ENCODE measurements around the gene SLC10A6. TPM values are rescaled to one million over a fixed set of nuclear protein-coding genes. Genes with fewer than 3 reads are reported as not detected.

SLC10A6 gene
- not detected in 5 replicates for total RNA-seq (2022; extraction: Qiagen RNA extraction)

GRCh38 chr4:86848732-86849619, at the start of gene SLC10A6:
SLC10A6 (minus strand) TSS chr4:86849384; CDS start chr4:86849115, 269 bp downstream.

GRCh38 chr4:86891762-86892635, 42.8 kb upstream of the SLC10A6 start, which contains the start of gene C4orf36:
C4orf36 (minus strand) TSS chr4:86892422; CDS start chr4:86891520, 902 bp downstream.

Other genes starting within 250 kb of the SLC10A6 start
- 0.73 to 1.7 TPM (median 1.2 TPM) in 5 replicates for gene C4orf36, start 43.0 kb upstream of the SLC10A6 start, total RNA-seq (2022; extraction: Qiagen RNA extraction)
- gene AFF1, start 85.6 kb upstream of the SLC10A6 start, total RNA-seq (2022; extraction: Qiagen RNA extraction): 8.0 to 17.6 TPM (median 14.5 TPM) in 5 replicates

All from A549 treated with dexamethasone at 1 μM for 4 hours (cell line).